Iris pigment epithelial cell (primary cell): ENCODE results near the gene MUC13.
A peak's percentile ranks its signal among the peaks of the same experiment; 100 is the strongest.

Experiments used
- DNase-seq: peaks from one replicate; pipeline ENCODE4 v3.0.0-alpha.2; 2011; ENCODE audit warnings: low read depth

The MUC13 gene

GRCh38 chr3:124950026-124950425 lies 15.5 kb upstream of the MUC13 start:
- DNase-seq = no peak

GRCh38 chr3:124942613-124943012 lies 8.1 kb upstream of the MUC13 start:
- no peak for DNase-seq

- DNase-seq = no peak
These were observed 7.2 kb upstream of the MUC13 start for GRCh38 chr3:124941771-124942170.

DNA sequence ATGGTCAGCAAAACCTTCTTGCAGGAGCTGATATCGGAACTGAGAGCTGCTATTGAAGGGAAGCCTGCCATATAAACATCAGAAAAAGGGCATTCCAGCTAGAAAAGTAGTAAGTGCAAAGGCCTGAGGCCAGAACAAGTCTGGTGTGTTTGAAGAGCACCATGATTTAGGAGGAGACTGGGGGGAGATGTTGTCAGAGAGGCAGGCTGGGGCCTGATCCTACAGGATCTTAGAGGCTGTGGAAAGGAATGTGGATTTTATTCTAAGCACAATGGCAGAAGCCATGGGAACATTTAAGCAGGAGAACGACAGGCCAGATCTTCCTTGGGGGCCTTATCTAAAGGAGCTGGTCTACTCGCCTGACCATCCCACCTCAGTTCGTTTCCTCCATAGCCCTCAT lies 5.1 kb upstream of the MUC13 start:
- DNase-seq = no peak

DNA sequence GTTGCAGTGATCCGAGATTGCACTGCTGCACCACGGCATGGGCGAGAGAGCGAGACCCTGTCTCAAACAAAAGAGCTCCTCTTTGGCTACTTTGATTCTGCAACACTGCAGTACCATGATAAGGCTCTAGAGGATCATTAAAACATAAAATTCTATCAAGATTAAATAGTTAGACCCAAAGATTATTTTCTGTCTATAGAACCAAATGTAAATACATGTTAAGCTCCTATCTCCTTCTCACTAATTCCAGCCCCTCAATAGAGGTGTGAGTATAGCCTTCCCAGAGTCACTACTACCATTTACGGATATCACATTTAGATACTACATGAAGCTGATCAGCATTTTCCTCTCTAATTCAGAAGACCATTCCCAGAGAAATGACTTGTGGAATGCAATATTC lies 4.3 kb upstream of the MUC13 start:
- no peak for DNase-seq

DNA sequence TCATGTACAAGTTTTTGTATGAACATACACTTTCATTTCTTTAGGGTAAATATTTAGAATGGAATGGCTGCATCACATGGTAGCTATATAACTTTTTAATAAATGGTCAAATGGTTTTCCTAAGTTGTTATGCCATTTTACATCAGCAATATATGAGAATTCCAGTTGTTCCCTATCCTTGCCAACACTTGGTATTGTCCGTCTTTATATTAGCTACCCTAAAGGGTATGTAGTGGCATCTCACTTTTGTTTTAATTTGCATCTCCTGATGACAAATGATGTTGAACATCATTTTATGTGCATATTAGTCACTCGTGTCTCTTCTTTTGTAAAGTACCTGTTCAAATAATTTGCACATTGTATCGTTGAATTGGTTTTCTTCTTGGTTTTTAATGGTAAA lies 2.5 kb upstream of the MUC13 start:
- no peak for DNase-seq

GRCh38 chr3:124935794-124936542 lies 1.4 kb upstream of the MUC13 start:
- no peak for DNase-seq

DNA sequence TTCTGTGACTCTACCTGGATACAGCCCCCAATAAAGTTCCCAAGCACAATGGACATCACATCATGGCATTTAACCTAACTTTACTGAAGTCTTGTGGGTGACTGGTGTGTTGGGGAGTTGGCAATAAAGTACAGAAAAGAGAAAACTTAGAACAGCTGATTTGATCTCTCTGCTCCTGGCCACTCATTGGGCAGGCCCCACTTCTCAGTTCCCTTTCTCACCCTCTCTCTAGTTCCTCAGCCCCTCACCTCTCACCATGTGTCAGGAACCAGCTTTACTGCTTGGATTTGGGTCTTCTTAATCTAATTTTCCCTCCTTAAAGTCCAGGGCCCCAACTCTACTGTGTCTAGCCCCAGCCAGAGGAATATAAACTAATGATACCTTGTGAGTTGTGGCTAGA lies 713 bp upstream of the MUC13 start:
- no peak for DNase-seq

- DNase-seq = peak; percentile 70
These were observed 6.0 kb downstream of the MUC13 start for GRCh38 chr3:124928333-124929202.

GRCh38 chr3:124927574-124928045 lies 6.9 kb downstream of the MUC13 start:
- DNase-seq = no peak

GRCh38 chr3:124926426-124927101 lies 8.0 kb downstream of the MUC13 start:
- peak; percentile 12 for DNase-seq

- DNase-seq = peak; percentile 44
These were observed 9.8 kb downstream of the MUC13 start for GRCh38 chr3:124924741-124925140.

GRCh38 chr3:124923833-124924232 lies 10.7 kb downstream of the MUC13 start:
- peak; percentile 19 for DNase-seq

DNA sequence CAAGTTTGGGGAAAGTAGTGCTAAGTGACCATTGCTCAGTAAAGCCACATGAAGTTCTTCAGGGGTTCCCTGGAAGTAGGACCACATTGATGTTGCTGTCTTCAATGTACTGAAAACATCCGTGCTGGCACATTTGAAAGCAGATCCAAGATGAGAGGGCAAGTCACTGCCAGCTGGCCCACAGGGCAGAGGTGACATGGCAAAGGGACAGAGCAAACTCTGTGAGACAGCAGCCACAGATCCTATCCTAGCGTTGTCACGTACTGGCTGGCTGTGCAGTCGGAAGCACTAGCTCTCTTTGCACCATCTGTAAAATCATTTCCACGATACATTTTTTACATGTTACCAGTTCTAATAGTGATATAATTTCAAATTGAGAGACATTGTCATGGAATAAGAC lies 13.8 kb downstream of the MUC13 start:
- no peak for DNase-seq

GRCh38 chr3:124919756-124920155 lies 14.8 kb downstream of the MUC13 start:
- peak; percentile 20 for DNase-seq

GRCh38 chr3:124918524-124918923 lies 16.0 kb downstream of the MUC13 start:
- no peak for DNase-seq

GRCh38 chr3:124916837-124917409 lies 17.6 kb downstream of the MUC13 start:
- DNase-seq = no peak

GRCh38 chr3:124915254-124915653 lies 19.3 kb downstream of the MUC13 start:
- DNase-seq = no peak

GRCh38 chr3:124907957-124908356 lies 26.6 kb downstream of the MUC13 start:
- no peak for DNase-seq

DNA sequence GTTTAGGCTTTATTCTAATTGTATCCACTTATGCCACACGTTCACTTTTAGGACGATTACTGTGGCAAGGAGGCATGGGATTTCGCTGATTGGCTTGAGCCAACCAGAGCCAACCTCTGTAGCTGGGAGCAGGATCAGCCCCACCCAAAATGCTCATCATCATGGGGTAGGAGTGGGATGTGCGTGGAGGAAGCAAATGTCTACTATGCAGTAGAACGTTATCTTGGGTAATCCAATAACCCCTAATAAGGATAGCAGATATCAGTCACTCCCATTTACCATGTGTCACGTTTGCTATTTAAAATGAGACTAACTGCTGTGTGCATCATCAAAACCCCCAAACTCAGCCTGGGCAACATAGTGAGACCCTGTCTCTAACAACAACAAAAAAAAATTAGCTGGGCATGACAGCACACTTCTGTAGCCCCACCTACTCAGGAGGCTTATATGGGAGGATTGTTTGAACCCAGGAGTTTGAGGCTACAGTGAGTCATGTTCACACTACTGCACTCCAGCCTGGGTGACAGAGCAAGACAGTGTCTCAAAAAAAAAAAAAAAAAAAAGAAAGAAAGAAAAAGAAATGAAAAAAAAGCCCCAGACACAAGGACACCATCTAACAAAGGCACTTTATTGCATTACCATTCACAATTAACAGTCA lies 29.6 kb downstream of the MUC13 start:
- DNase-seq = no peak

- no peak for DNase-seq
These were observed 30.4 kb downstream of the MUC13 start for GRCh38 chr3:124903896-124904834.
